ENCODE measurements around the gene ARHGEF33.

- TF ChIP-seq CTCF (IDR thresholded peaks at IDR 0.05): no peak
- TF ChIP-seq ZFX (IDR thresholded peaks at IDR 0.05; ENCODE audit: borderline replicate concordance): no peak
Measured at GRCh38 chr2:39023649-39024048, 134.0 kb downstream of the ARHGEF33 start.

Measured in 22Rv1 (cell line).